ENCODE measurements around the gene DDX39A. TPM values are rescaled to one million over a fixed set of nuclear protein-coding genes. Genes with fewer than 3 reads are reported as not detected.

Gene DDX39A
- total RNA-seq, 1 experiment from 2014 or later: 92.4 TPM

DNA sequence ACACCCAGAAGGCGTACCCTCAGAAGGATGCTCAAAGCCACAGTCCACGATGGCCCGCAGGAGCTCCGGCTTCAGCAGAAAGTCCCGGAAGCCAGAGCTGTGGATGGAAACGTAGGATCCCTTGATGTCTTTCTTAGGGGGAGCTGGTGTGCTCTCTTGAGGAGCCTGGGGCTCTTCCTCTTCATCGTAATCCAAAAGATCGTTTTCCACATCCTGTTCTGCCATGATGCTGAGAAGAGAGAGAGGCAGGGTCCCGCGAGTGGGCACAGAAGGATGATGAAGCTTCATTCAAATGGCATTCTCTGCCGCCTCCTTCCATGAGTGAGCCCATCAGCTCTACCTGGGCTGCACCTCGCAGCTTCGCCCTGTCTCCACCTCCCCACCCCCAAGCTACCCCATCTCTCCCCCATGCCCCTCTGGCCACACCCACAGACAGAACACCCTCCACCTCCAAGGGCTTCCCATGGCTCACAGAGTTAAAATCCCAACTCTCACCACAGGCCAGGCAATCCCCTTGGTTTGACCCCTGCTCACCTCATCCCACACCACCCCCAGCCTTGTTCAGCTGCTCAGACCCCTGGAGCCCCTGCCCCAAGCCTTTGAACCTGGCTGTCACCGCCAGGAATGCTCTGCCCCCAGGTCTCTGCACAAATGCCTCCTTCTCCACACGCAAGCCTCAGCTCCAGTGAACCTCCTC, 6.0 kb downstream of the DDX39A start:
- H3K36me3 ChIP-seq (ENCODE audit: insufficient read depth, low read length): peaks cover 39% of the 10 kb centered on the region
- peaks cover 73% of the 10 kb centered on the region for H4K20me1 ChIP-seq (ENCODE audit: insufficient read depth, low read depth, low read length)
- peaks cover 76% of the 10 kb centered on the region for H3K4me1 ChIP-seq (ENCODE audit: low read length)
- no peak overlapping the region for H3K27ac ChIP-seq (ENCODE audit: low read length)
- no peak overlapping the region for H2AFZ ChIP-seq (ENCODE audit: low read length)
- no peak overlapping the region for H3K4me3 ChIP-seq (ENCODE audit: low read length)
- H3K27me3 ChIP-seq (ENCODE audit: low read length): no peaks in the 10 kb centered on the region
- H3K4me2 ChIP-seq (ENCODE audit: low read depth, low read length, poor library complexity, severe bottlenecking): no peak overlapping the region
- H3K9me2 ChIP-seq (replicated peaks; ENCODE audit: insufficient read depth, low read length): no peaks in the 10 kb centered on the region
- H3K9ac ChIP-seq (ENCODE audit: low read length): no peak overlapping the region
- H3K9me3 ChIP-seq (ENCODE audit: low read length): no peaks in the 10 kb centered on the region
- H3K79me2 ChIP-seq (ENCODE audit: low read length): peaks cover 64% of the 10 kb centered on the region
- DNase-seq: no peak

DNA sequence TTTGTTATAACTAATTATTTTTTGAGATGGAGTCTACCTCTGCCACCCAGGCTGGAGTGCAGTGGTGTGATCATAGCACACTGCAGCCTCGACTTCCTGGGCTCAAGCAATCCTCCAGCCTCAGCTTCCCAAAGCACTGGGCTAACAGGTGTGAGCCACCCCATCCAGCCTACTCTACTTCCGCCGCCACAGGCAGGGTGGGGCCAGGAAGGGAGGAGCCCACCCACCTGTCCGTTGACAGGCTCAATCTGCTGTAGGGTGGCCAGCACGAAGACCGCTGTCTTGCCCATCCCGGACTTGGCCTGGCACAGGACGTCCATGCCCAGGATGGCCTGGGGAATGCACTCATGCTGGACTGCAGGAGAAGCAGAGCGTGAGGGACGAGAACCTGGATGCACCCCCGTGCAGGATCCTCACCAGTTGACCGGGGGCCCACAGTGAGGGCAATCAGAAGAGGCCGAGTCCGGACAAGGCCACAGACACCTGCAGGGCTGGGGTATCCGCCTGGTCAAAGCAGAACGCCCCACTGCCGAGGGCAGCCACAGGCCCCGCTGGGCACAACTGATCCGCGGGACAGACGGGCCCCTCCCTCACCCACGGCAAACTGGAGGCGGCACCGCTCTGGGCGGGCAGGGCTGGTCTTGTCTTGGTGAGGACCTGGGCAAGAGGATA, 6.7 kb downstream of the DDX39A start:
- Histone ChIP-seq H2AFZ (ENCODE audit: low read length) (no peak overlapping the region), H3K4me2 (ENCODE audit: low read depth, low read length, poor library complexity, severe bottlenecking) (peak overlapping the region; percentile 11), H3K9ac (ENCODE audit: low read length) (no peak overlapping the region), H3K4me3 (ENCODE audit: low read length) (no peak overlapping the region), H3K4me1 (ENCODE audit: low read length) (peaks cover 73% of the 10 kb centered on the region), H4K20me1 (ENCODE audit: insufficient read depth, low read depth, low read length) (peaks cover 69% of the 10 kb centered on the region), H3K27me3 (ENCODE audit: low read length) (no peaks in the 10 kb centered on the region), H3K36me3 (ENCODE audit: insufficient read depth, low read length) (peaks cover 39% of the 10 kb centered on the region), H3K79me2 (ENCODE audit: low read length) (peaks cover 57% of the 10 kb centered on the region), H3K9me2 (replicated peaks; ENCODE audit: insufficient read depth, low read length) (no peaks in the 10 kb centered on the region), H3K9me3 (ENCODE audit: low read length) (no peaks in the 10 kb centered on the region), H3K27ac (ENCODE audit: low read length) (no peak overlapping the region)
- no peak for DNase-seq

DNA sequence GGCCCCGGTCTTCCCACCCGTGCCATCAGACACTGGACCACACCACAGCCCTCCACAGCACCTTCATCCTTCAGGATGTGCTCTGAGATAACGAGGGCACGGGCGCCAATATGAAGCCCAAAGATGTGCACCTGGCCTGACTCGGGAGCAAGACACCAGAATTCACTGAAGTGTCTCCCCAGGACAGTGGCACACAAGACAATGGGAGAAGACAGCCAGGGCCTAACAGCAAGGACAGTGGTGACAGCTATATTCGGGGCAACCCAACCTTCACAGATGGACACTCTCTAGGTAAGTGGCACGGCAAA, 7.2 kb downstream of the DDX39A start:
- Histone ChIP-seq H3K27ac (ENCODE audit: low read length) (peak overlapping the region; percentile 47; the same call in 1 of the 2 replicates), H3K9ac (ENCODE audit: low read length) (no peak overlapping the region)

DNA sequence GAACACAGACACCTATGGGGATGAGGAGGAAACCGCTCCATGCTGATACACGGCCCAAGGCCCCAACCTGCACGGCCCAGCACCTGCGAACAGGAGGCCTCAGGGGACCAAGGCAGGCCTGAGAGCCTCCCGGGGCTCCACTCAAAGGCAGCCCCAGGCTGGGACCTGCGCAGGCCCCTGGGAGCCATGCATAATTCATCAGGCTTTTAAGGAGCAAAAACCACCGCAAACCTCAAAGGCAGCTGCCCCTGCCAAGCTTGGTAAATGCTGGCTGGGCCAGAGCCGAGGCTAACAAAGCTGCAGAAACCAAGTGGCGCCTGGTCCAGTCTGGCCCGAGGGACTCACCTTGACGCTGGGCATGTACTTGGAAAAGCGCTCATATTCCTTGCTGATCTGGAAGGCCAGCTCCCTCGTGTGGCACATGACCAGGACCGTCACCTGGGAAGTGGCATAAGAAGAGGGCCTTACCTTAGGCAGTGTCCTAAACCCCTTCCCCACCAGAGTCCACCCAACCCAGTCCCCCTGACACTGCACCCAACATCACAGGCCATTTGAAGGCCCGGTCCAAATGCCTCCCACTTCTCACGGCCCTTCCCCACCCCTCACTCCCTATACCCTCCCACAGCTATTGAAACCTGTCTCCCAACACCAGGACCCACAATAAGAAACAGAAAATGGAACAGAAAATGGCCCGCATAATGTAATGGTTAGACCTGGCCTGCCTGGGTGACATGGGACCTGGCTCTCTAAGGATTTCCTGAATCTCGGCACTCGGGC, 7.8 kb downstream of the DDX39A start:
- Histone ChIP-seq H3K79me2 (ENCODE audit: low read length) (peaks cover 46% of the 10 kb centered on the region), H3K4me1 (ENCODE audit: low read length) (peaks cover 62% of the 10 kb centered on the region), H3K4me3 (ENCODE audit: low read length) (no peak overlapping the region), H4K20me1 (ENCODE audit: insufficient read depth, low read depth, low read length) (peaks cover 63% of the 10 kb centered on the region), H3K36me3 (ENCODE audit: insufficient read depth, low read length) (peaks cover 32% of the 10 kb centered on the region), H3K9ac (ENCODE audit: low read length) (no peak overlapping the region), H3K4me2 (ENCODE audit: low read depth, low read length, poor library complexity, severe bottlenecking) (peak overlapping the region; percentile 11), H3K9me2 (replicated peaks; ENCODE audit: insufficient read depth, low read length) (no peaks in the 10 kb centered on the region), H3K9me3 (ENCODE audit: low read length) (no peaks in the 10 kb centered on the region), H3K27ac (ENCODE audit: low read length) (peak overlapping the region; percentile 47; the same call in 1 of the 2 replicates), H3K27me3 (ENCODE audit: low read length) (no peaks in the 10 kb centered on the region), H2AFZ (ENCODE audit: low read length) (no peak overlapping the region)
- peak; percentile 78 for DNase-seq

More for the DNA sequence above, 7.2 kb downstream of the DDX39A start:
- Histone ChIP-seq H3K36me3 (ENCODE audit: insufficient read depth, low read length) (peaks cover 37% of the 10 kb centered on the region), H3K9me2 (replicated peaks; ENCODE audit: insufficient read depth, low read length) (no peaks in the 10 kb centered on the region), H3K9me3 (ENCODE audit: low read length) (no peaks in the 10 kb centered on the region), H3K4me3 (ENCODE audit: low read length) (no peak overlapping the region), H4K20me1 (ENCODE audit: insufficient read depth, low read depth, low read length) (peaks cover 64% of the 10 kb centered on the region), H2AFZ (ENCODE audit: low read length) (no peak overlapping the region), H3K4me2 (ENCODE audit: low read depth, low read length, poor library complexity, severe bottlenecking) (peak overlapping the region; percentile 11), H3K27me3 (ENCODE audit: low read length) (no peaks in the 10 kb centered on the region), H3K4me1 (ENCODE audit: low read length) (peaks cover 67% of the 10 kb centered on the region), H3K79me2 (ENCODE audit: low read length) (peaks cover 52% of the 10 kb centered on the region)
- DNase-seq: no peak

DNA sequence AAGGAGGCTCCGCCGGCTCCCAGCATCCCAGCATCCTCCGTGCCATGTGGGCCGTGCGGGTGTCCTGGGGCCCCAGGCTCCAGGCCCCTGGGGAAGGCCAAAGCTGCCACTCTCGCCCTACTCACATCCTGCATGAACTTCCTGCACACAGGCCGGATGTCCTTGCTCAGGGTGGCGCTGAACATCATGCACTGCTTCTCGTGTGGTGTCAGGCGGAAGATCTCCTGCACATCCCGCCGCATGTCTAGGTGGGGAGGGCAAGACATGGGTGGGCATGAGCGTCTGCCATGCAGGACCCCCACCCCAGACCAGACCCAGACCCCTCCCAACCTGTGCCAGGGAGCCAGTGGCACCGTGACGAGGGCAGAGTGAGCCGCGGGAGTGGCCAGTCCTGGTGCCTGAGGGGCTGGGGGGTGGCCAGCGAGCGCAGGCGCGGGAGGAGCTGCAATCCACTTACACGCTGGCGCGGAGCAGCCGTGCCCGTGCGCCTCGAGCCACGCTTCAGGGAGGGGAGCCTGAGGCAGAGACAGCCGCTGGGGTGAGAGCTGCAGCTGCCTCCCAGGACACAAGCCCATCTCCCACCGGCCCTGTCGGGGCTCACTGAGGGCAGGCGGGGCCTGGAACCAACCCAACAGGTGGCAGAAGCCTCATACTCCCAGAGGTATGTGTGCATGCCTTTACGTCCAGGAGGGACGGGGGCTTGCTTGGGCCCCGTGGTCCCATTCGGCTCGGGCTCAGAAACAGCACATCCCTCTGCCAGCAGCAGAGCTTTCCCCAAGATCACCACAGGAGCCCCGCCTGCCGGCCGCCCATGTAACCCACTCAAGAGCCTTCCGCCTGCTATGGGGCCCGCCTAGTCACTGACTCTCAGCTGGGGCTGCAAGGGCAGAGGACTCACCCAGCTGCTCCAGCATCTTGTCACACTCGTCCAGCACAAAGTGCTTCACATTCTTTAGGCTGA, 8.8 kb downstream of the DDX39A start:
- no peak for DNase-seq
- Histone ChIP-seq H3K4me2 (ENCODE audit: low read depth, low read length, poor library complexity, severe bottlenecking) (no peak overlapping the region), H3K9me2 (replicated peaks; ENCODE audit: insufficient read depth, low read length) (no peaks in the 10 kb centered on the region), H3K4me3 (ENCODE audit: low read length) (no peak overlapping the region), H3K9ac (ENCODE audit: low read length) (no peak overlapping the region), H3K79me2 (ENCODE audit: low read length) (peaks cover 37% of the 10 kb centered on the region), H3K36me3 (ENCODE audit: insufficient read depth, low read length) (peaks cover 27% of the 10 kb centered on the region), H3K4me1 (ENCODE audit: low read length) (peaks cover 52% of the 10 kb centered on the region), H3K27ac (ENCODE audit: low read length) (0 out of 2 replicates have a peak overlapping the region, but pooled peaks have one; percentile 47), H4K20me1 (ENCODE audit: insufficient read depth, low read depth, low read length) (peaks cover 53% of the 10 kb centered on the region), H3K9me3 (ENCODE audit: low read length) (no peaks in the 10 kb centered on the region), H2AFZ (ENCODE audit: low read length) (no peak overlapping the region), H3K27me3 (ENCODE audit: low read length) (no peaks in the 10 kb centered on the region)

DNA sequence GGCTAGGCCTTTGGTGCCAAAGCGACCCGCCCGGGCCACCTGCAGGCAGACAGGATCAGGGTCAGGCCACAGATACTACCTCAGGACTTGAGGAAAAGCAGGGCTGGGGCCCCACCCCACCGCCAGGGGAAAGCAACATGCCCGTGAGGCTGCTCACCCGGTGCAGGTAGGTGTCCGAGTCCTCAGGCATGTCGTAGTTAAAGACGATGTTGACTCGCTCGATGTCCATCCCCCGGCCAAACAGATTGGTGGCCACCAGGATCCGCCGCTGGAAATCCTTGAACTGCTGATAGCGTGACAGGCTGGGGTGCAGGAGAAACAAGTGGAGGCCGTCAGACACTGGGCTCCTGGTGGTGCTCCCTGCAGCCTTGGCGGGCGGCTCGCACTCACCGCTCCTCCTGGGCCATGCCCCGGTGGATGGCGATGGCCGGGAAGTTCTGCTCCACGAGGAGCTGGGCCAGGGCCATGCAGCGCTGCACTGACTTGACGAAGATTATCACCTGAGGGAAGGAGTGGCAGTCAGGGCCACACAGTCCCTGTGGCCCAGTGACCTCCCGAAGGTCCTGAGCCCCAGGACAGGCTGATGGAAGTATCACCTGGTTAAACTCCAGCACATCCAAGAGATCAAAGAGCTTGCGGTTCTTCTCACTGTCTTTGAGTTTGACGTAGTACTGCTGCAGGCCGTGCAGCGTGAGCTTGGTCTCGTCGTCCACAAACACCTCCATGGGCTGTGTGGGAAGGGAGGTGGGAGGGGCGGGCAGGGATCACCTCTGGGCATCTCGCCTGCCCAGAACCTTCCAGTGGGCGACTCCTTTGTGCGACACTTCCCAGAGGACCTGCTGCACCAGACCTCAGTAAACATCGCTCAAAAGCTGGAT, 9.8 kb downstream of the DDX39A start:
- Histone ChIP-seq H3K36me3 (ENCODE audit: insufficient read depth, low read length) (peaks cover 25% of the 10 kb centered on the region), H4K20me1 (ENCODE audit: insufficient read depth, low read depth, low read length) (peaks cover 47% of the 10 kb centered on the region), H3K9ac (ENCODE audit: low read length) (no peak overlapping the region), H3K27me3 (ENCODE audit: low read length) (no peaks in the 10 kb centered on the region), H3K9me2 (replicated peaks; ENCODE audit: insufficient read depth, low read length) (no peaks in the 10 kb centered on the region), H3K27ac (ENCODE audit: low read length) (no peak overlapping the region), H3K4me2 (ENCODE audit: low read depth, low read length, poor library complexity, severe bottlenecking) (no peak overlapping the region), H3K9me3 (ENCODE audit: low read length) (no peaks in the 10 kb centered on the region), H3K79me2 (ENCODE audit: low read length) (peaks cover 27% of the 10 kb centered on the region), H3K4me3 (ENCODE audit: low read length) (no peak overlapping the region), H3K4me1 (ENCODE audit: low read length) (peaks cover 43% of the 10 kb centered on the region), H2AFZ (ENCODE audit: low read length) (no peak overlapping the region)
- DNase-seq: no peak

DNA sequence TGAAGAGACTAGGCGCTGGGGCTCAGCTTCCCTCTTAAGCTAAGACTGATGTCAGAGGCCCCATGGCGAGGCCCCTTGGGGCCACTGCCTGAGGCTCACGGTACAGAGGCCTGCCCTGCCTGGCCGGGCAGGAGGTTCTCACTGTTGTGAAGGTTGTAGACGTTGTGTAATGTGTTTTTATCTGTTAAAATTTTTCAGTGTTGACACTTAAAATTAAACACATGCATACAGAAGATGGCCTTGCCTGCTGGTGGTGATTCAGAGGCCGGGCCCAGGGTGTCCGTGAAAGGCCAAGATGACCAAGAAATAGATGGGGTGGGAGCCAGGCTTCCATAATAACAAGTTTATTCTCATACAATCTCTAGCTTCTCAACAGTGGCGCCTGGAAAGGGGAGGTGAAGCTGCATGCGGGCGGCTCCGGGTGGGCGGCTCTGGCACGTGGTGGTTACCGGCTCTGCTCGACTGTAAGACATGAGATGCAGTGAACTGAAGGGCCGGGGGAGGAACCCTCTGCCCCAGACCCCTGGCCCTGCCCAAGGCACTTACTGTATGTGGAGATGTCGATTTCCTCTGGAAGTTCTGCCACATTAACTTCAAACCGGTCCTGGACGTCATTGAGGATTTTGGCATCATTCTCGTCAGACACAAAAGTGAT, 10.5 kb downstream of the DDX39A start:
- H3K9me3 ChIP-seq (ENCODE audit: low read length): no peaks in the 10 kb centered on the region
- no peak overlapping the region for H3K4me2 ChIP-seq (ENCODE audit: low read depth, low read length, poor library complexity, severe bottlenecking)
- no peak overlapping the region for H2AFZ ChIP-seq (ENCODE audit: low read length)
- H4K20me1 ChIP-seq (ENCODE audit: insufficient read depth, low read depth, low read length): peaks cover 43% of the 10 kb centered on the region
- H3K4me3 ChIP-seq (ENCODE audit: low read length): no peak overlapping the region
- no peaks in the 10 kb centered on the region for H3K27me3 ChIP-seq (ENCODE audit: low read length)
- no peak overlapping the region for H3K27ac ChIP-seq (ENCODE audit: low read length)
- no peak overlapping the region for H3K9ac ChIP-seq (ENCODE audit: low read length)
- peak; percentile 59 for DNase-seq
- peaks cover 25% of the 10 kb centered on the region for H3K36me3 ChIP-seq (ENCODE audit: insufficient read depth, low read length)
- peaks cover 20% of the 10 kb centered on the region for H3K79me2 ChIP-seq (ENCODE audit: low read length)
- H3K4me1 ChIP-seq (ENCODE audit: low read length): peaks cover 39% of the 10 kb centered on the region
- H3K9me2 ChIP-seq (replicated peaks; ENCODE audit: insufficient read depth, low read length): no peaks in the 10 kb centered on the region
